A549 treated with CpdA at 1 μM for 4 hours (cell line): ENCODE results near the gene USP9Y. TPM values are rescaled to one million over a fixed set of nuclear protein-coding genes. Genes with fewer than 3 reads are reported as not detected.

Experiments
- total RNA-seq: library from RNA; stranded (reverse); fragments of 200-300 nt; extraction: Qiagen RNA extraction; gene quantifications from 5 replicates; pipeline ENCODE4 v1.2.3, GENCODE V29; 2022; ENCODE audit warnings: low read depth

USP9Y gene
- 5.0 to 7.3 TPM (median 6.0 TPM) in 5 replicates for total RNA-seq

GRCh38 chrY:12701181-12701695 lies at the start of gene USP9Y:
Gene USP9Y (plus strand): TSS chrY:12701231. CDS start chrY:12709448, 8,217 bp downstream.

GRCh38 chrY:12904618-12905516 lies 203.8 kb downstream of the USP9Y start, which contains the start of gene DDX3Y:
Gene DDX3Y (plus strand): TSS chrY:12904868. CDS start chrY:12904937, 69 bp downstream.

Other genes starting within 250 kb of the USP9Y start
- 20.5 to 29.8 TPM (median 25.6 TPM) in 5 replicates for gene DDX3Y, start 203.6 kb downstream of the USP9Y start, total RNA-seq